SH-SY5Y (cell line): ENCODE measurements around the gene XYLT1.

Experiments used
- GATA2 ChIP-seq: IDR thresholded peaks from 2 replicates; pipeline ENCODE4 v1.6.1; 2011; ENCODE audit warnings: mild to moderate bottlenecking, low read depth, low read length
- GATA3 ChIP-seq: IDR thresholded peaks from 2 replicates; pipeline ENCODE4 v1.6.1; 2011; ENCODE audit warnings: low read depth, mild to moderate bottlenecking, low read length, moderate library complexity

- TF ChIP-seq GATA3 (no peak), GATA2 (no peak)
Measured at GRCh38 chr16:17067882-17068281, 402.9 kb downstream of the XYLT1 start.
